GM19328 (cell line): ENCODE data around the gene PRKCQ.
"Not testable (repeated sequence)": the region's sequence is repeated elsewhere in the genome, so short reads cannot be mapped to it uniquely, and the experiment has no call there.

Experiments used
- ATAC-seq: cut with Tn5 transposase; IDR thresholded peaks from one replicate; pipeline ENCODE4 v1.9.1; 2021; ENCODE audit warnings: mild to moderate bottlenecking, moderate library complexity; ENCODE audit not compliant: unreplicated experiment

The PRKCQ gene

DNA sequence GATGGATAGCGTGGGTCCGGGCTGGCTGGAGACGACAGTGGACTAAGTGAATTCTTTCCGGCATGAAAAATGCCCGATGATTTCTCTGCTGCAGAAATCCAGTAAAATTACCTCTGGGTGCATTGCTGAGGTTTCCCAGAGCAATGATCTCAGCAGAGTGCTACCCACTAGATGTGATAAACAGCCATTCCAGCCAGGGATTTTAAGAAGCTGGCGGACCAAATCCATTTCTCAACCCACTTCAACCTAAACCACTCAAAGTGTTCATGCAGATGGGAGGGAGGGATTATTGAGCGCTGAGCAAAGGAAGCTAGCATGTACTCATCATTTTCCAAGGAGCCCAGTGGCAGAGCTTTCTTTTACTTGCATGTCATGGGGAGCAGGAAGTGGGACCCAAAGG, 116.7 kb downstream of the PRKCQ start:
- no peak for ATAC-seq

DNA sequence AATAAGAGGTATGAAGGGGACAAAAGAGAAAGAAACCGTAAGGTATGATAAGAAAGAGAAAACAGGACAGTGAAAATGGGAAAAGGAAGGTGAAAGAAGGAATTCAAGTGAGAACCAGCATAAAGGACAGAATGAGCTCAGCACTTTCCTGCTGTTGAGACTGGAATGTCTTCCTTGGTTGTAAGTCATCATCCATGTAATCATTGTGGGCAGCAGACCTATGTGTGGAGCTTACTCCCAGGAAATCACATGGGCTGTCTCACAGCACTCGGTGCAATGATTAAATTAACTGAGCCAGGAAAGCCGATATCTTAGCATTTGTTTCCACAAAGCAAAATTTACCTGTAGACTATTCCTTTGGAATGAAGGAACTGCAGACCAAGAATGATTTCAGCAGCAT, 118.1 kb downstream of the PRKCQ start:
- no peak for ATAC-seq

DNA sequence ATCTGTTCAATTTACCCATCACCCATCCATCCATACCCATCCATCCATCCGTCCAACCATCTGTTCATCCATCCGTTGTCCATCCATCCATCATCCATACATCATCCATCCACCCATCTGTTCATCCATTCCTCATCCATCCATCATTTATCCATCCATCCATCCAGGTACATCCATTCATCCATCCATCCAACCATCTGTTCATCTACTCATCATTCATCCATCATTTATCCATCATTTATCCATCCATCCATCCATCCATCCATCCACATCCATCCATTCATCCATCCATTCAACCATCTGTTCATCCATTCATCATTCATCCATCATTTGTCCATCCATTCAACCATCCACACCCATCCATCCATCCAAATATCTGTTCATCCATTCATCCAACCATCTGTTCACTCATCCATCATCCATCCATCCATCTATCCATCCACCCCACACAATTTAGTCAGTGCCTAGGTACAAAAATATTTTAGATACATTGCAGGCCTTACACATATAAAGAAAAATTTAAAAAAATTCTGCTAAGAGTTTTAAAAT, 119.1 kb downstream of the PRKCQ start:
- ATAC-seq: no peak

GRCh38 chr10:6458814-6459213, 121.3 kb downstream of the PRKCQ start:
- ATAC-seq: no peak

DNA sequence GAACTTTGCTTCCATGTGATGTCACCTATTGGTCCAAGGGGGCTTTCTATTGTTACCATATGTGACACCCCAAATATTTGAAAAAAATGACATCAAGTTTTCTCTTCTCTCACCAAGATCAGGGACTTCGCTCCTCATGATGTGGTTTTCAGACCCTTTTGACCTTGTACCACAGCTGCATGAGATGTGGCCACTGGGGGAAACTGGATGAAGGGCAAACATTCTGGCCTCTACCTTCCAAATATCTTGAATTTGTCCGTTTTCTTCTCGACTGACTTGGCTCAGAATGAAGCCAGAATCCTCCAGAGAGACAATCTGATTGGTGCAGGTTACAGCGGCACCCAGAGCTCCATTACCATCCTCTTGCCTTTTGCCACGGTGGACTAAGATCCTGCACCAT, 122.7 kb downstream of the PRKCQ start:
- ATAC-seq: no peak

DNA sequence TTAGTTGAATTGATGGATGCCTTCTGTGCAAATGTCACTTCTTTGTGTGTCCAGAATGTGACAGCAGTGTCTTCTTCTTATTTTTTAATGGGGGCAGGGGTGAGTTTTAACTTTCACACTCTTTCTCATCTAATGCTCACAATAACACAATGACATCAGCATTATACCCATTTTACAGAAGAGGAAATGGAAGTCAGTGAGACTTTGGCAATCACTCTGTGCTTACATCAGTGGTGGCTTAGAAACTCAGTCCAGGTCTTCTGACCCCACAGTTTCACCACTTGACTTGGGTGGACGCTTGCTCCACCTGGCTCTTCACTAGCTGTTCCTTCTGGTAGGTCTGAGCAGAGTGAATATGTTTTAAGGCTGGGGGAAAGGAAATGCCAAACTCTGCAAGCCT, 124.0 kb downstream of the PRKCQ start:
- ATAC-seq: no peak

- no peak for ATAC-seq
These were observed 124.5 kb downstream of the PRKCQ start for GRCh38 chr10:6455592-6455991.

GRCh38 chr10:6446711-6447110, 133.4 kb downstream of the PRKCQ start:
- ATAC-seq: no peak

DNA sequence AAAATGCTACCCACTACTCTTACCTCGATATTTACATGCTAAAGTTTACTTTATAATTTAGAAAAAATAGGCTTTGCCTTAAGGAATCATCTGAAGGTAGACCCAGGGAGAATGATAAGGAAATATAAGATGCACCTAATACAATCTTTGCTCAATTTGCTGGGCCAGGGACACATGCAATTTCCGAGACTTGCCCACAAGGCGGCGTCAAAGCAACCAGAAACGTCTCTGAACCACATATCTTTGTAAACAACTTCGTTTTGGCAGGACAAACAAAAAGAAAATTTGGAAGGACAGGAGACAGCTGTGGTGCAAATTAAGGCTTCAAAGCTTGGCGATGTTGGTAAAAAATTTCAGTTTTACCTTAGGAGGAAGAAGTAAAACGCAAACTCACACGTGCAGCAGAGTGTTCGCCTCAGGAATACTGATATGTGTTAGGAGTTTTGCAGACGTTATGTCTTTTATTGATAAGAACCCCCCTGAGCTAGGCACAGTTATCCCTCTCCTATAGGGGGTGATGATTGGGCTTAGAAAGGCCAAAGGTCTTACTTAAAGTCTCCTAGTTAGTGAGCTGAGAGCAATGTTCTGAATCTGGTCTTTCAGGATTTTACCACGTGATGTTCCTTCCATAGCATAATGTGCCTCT, 134.3 kb downstream of the PRKCQ start:
- no peak for ATAC-seq

DNA sequence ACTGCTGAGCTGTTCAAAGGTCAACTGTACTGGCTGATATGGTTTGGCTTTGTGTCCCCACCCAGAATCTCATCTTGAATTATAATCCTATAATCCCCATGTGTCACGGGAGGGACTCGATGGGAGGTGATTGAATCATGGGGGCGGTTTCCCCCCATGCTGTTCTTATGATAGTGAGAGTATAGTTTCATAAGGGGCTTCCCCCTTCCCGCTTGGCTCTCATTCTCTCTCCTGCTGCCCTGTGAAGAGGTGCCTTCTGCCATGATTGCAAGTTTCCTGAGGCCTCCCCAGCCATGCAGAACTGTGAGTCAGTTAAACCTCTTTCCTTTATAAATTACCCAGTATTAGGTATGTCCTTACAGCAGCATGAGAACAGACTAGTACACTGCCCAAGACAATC, 140.2 kb downstream of the PRKCQ start:
- ATAC-seq: not testable (repeated sequence)

DNA sequence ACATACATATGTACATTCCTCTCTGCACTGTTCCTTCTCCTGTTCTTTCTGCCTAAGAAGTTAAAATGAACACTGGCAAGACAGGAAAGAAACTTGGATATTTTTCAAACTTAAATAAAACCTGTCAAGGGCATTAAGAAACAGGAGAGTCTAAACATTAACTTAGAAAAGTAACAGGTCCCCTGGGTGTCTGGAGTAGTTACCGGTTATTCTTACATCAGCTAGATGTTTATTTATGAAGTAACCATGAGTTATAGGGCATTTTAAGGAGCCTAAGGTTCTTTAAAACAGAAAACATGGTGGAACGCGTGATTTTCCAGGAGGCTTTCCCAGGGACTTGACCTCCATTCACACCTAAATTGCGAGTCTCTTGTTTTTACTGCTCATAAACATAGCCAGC, 148.2 kb downstream of the PRKCQ start:
- ATAC-seq: no peak

DNA sequence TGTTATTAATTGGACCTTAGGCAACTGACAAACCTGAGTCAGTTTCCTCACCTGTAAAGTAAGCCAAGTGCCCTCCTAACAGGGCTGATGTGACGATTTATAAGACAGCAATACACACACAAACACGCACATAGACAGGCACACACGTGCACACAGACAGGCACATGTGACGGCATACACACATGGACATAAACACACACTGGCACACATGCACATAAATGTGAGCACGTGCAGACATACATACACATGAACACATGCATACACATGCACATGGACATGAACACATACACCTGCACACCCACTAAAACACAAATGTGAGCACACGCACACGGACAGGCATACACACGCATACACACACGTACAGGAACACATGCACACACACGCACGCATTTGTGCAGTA, 148.9 kb downstream of the PRKCQ start:
- ATAC-seq: no peak

DNA sequence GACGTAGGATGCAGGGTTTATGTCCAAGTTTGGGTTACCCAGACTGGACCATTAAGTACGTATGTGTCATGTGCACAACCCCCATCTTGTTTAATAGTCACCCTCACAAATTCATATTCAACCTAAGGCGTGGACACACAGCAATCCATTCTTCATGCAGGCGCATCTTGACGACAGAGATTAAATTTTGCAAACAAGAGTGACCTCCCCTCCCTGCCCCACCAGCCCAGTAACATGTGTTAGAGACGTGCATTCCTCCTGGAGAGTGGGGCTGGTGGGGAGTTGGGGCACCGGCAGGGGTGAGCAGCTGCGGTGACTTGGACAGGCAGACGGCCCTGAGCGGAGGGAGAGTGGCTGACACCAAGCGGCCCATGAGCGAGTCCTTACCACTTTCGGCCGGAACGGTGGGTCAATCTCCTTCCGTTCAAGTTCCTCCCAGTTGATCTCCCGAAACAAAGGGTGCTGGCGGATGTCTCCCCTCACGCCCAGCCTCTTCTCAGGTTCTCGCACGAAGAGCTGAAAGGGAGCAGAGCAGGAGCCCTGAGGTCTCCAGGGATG, 149.6 kb downstream of the PRKCQ start:
- ATAC-seq: no peak

- no peak for ATAC-seq
These were observed 152.6 kb downstream of the PRKCQ start for GRCh38 chr10:6427357-6427959.

GRCh38 chr10:6426317-6426716, 153.8 kb downstream of the PRKCQ start:
- no peak for ATAC-seq

GRCh38 chr10:6423413-6424170, 156.5 kb downstream of the PRKCQ start:
- ATAC-seq: no peak

- no peak for ATAC-seq
These were observed 157.1 kb downstream of the PRKCQ start for GRCh38 chr10:6423004-6423403.

DNA sequence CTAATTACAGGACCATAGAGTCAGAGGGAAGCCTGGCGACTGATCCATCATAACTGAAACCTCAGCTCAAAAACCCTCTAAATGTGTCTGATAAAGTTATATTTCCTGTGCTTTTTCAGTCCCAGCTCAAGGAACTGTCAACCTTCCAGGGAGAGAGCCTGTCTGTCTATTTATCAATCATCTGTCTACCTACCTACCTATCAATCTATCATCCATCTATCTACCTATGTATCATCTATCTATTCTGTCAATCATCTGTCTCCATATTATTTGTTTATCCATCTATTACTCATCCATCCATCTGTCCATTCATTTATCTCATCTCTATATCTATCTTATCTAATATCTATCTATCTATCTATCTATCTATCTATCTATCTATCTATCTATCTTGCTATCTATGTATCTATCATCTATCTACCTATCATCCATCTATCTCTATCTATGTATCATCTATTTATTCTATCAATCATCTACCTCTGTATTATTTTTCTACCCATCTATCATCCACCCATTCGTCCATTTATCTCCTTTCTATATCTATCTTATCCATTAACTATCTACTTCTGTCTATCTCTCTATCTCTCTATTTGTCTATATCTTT, 161.4 kb downstream of the PRKCQ start:
- no peak for ATAC-seq

DNA sequence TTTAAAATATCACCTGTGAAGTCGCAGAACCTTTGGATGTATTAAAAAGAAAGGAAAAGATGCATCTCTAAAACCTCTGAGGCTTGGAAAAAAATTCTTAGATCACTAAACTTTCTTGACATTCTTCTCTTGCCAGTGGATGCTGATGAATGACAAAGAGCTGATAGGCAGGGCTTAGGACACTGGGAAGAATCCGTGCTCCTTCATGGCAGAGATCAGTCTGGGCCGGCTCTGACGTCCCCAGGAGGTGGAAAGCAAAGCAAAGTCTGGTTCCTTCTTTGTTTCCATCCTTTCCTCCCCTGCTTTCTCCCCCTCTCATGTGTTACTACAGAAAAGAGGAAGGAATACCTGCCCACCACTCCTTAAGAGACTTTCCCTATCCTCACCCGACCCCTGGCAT, 161.9 kb downstream of the PRKCQ start:
- no peak for ATAC-seq

DNA sequence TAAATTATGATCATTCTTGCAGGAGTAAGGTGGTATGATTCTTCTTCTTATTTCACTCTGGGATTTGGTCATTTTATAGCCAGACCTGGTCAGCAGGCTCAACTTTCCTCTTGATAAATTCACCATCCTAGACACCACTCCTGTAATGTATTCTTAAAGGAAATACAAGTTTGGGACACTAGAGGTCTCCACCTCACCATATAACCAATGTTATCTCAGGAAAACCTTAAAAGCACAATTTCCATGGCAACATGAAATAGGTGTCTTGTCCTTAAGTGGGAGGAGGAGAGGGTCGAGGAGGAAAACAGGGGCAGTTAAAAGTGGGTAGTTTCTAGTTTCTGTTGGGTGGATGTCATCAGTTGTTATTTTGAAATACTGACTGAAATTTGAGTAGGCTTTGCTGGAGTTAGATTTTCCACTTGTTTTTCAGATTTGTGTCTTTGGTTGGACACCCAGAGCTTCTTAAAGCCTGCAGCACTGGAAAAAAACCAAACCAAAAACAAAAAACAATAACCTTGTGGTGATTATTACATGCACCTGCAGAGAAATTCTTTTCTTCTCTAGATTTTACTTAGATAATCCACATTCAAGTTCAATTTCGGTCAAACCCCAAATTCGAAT, 163.1 kb downstream of the PRKCQ start:
- ATAC-seq: no peak

GRCh38 chr10:6411436-6411835, 168.6 kb downstream of the PRKCQ start:
- ATAC-seq: no peak
